Measurements from ENCODE around the gene KRT20. TPM values are rescaled to one million over a fixed set of nuclear protein-coding genes. Genes with fewer than 3 reads are reported as not detected.

Gene KRT20
- total and polyA plus RNA-seq, 8 donors: 3.9 to 370 (median 86.5) TPM; not detected in 2

DNA sequence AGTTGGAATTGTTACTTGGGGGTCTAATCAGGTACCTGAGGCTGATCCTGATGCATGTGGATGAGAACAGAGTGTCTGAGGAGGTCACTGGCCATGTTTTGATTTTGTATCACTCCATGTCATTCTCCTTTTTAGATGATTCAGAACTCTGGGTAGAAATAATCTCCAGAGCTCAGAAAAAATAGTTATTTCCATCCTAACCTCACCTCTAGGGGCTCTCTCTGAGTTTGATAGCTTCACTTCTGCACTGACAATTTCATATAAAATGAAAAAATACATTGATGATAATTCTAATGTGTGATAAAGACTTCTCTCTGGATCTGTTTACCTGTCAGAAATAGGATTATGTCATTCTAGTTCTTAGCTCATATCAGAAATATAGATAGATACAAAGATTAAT, 11.8 kb downstream of the KRT20 start:
- DNase-seq: no peak
- Histone ChIP-seq H3K27me3 (peaks cover 0 to 20% (median 0%) of the 10 kb centered on the region in 3 donors), H3K36me3 (no peaks in the 10 kb centered on the region), H3K4me3 (no peak overlapping the region), H3K27ac (no peak overlapping the region), H3K4me1 (no peaks in the 10 kb centered on the region), H3K9me3 (no peaks in the 10 kb centered on the region)
- TF ChIP-seq, protein P1, sequence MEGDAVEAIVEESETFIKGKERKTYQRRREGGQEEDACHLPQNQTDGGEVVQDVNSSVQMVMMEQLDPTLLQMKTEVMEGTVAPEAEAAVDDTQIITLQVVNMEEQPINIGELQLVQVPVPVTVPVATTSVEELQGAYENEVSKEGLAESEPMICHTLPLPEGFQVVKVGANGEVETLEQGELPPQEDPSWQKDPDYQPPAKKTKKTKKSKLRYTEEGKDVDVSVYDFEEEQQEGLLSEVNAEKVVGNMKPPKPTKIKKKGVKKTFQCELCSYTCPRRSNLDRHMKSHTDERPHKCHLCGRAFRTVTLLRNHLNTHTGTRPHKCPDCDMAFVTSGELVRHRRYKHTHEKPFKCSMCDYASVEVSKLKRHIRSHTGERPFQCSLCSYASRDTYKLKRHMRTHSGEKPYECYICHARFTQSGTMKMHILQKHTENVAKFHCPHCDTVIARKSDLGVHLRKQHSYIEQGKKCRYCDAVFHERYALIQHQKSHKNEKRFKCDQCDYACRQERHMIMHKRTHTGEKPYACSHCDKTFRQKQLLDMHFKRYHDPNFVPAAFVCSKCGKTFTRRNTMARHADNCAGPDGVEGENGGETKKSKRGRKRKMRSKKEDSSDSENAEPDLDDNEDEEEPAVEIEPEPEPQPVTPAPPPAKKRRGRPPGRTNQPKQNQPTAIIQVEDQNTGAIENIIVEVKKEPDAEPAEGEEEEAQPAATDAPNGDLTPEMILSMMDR (IDR thresholded peaks at IDR 0.05): no peak
- TF ChIP-seq POLR2AphosphoS5 (IDR thresholded peaks at IDR 0.05): no peak
- TF ChIP-seq POLR2A (IDR thresholded peaks at IDR 0.05): no peak
- TF ChIP-seq EP300 (IDR thresholded peaks at IDR 0.05): no peak
- intact Hi-C loops (cut with DNase I; ENCODE audit: low total_unique reads): no loop called here

DNA sequence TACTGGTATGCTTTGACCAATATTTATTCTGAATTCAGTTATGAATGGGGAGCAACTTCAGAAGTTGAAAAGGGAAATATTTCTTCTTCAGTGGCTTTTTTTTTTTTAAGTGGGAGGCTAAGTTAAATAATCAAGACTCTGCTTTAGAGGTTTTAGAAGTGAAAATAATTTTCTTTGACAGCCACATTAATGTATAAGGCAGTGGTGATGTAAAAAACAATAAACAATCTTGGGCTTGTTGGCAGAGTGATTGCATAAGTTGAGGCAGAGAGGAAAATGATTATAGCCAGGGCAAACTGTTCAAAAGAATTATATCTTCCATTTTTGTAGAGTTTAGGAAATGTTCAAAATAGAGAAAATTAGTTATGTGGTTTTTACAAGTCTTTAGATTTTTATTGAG, 12.6 kb downstream of the KRT20 start:
- Histone ChIP-seq H3K27me3 (peaks cover 0 to 20% (median 0%) of the 10 kb centered on the region in 3 donors), H3K4me1 (no peaks in the 10 kb centered on the region), H3K36me3 (no peaks in the 10 kb centered on the region), H3K4me3 (no peak overlapping the region), H3K9me3 (no peaks in the 10 kb centered on the region), H3K27ac (no peak overlapping the region)
- TF ChIP-seq POLR2AphosphoS5 (IDR thresholded peaks at IDR 0.05): no peak
- TF ChIP-seq EP300 (IDR thresholded peaks at IDR 0.05): no peak
- TF ChIP-seq POLR2A (IDR thresholded peaks at IDR 0.05): no peak
- TF ChIP-seq, protein P1 (IDR thresholded peaks at IDR 0.05): no peak
- intact Hi-C loops (cut with DNase I; ENCODE audit: low total_unique reads): no loop called here
- no peak for DNase-seq

DNA sequence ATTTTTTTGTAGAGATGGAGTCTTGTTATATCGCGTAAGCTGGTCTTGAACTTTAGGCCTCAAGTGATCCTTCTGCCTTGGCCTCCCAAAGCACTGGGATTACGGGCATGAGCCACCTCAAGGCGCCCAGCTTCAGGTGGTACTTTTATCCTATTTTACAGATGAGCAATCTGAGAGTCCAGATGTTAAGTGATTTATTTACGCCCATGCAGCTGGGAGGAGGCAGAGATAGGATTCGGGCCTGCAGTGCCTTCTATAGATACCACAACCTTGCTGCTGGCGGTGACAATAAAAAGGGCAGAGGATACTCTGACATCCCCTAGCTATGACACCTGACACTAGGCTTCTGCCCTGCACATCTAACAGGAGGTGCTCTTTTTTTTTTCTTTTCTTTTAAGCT, 13.7 kb downstream of the KRT20 start:
- Histone ChIP-seq H3K9me3 (no peaks in the 10 kb centered on the region), H3K36me3 (no peaks in the 10 kb centered on the region), H3K4me1 (no peaks in the 10 kb centered on the region), H3K27me3 (peaks cover 0 to 28% (median 0%) of the 10 kb centered on the region in 3 donors), H3K27ac (no peak overlapping the region), H3K4me3 (no peak overlapping the region)
- TF ChIP-seq EP300 (IDR thresholded peaks at IDR 0.05): no peak
- TF ChIP-seq POLR2AphosphoS5 (IDR thresholded peaks at IDR 0.05): no peak
- TF ChIP-seq POLR2A (IDR thresholded peaks at IDR 0.05): no peak
- TF ChIP-seq, protein P1 (IDR thresholded peaks at IDR 0.05): no peak
- 87 to 97% (median 95%) methylated on average over 7 of the region's 7 CpGs for WGBS, 5 donors
- intact Hi-C loops (cut with DNase I; ENCODE audit: low total_unique reads): no loop called here
- no peak for DNase-seq

DNA sequence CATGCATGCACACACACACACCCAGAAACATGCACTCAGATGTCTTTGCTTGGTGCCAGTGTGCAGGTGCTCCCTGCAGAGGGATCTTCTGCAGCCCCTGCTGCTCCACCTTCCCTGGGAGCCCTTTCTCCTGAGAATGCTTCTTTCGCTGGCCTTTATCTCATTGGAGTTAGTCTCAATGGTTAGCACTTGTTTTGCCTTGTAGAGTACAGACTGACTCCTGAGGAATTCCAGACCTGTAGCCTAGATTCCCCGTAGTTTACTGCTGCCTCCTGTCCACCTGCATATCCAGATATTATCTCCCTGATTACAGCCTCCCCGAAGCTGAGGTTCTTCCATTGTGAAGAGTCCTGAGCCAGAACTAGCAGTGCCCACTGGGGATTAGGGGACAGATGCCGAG, 14.9 kb downstream of the KRT20 start:
- H3K36me3 ChIP-seq: no peaks in the 10 kb centered on the region
- DNase-seq: no peak
- peaks cover 0 to 30% (median 0%) of the 10 kb centered on the region in 3 donors for H3K27me3 ChIP-seq
- no peaks in the 10 kb centered on the region for H3K4me1 ChIP-seq
- no peak overlapping the region for H3K4me3 ChIP-seq
- H3K27ac ChIP-seq: no peak overlapping the region
- no peak for TF ChIP-seq POLR2AphosphoS5 (IDR thresholded peaks at IDR 0.05)
- TF ChIP-seq, protein P1 (IDR thresholded peaks at IDR 0.05): no peak
- no peak for TF ChIP-seq EP300 (IDR thresholded peaks at IDR 0.05)
- no peak for TF ChIP-seq POLR2A (IDR thresholded peaks at IDR 0.05)
- no peaks in the 10 kb centered on the region for H3K9me3 ChIP-seq
- intact Hi-C loops (cut with DNase I; ENCODE audit: low total_unique reads): no loop called here
- WGBS, 5 donors: 68 to 81% (median 80%) methylated on average over 4 of the region's 4 CpGs

All from stomach (tissue), 9 donors.